Astrocyte of the hippocampus (primary cell): ENCODE measurements around the gene PCGF1.
"Not testable (repeated sequence)": the region's sequence is repeated elsewhere in the genome, so short reads cannot be mapped to it uniquely, and the experiment has no call there.

Source experiments
- DNase-seq: peaks from one replicate; pipeline ENCODE4 v3.0.0; 2011; ENCODE audit warnings: low read depth, low spot score

Gene PCGF1

GRCh38 chr2:74472945-74473258 is 34.6 kb downstream of the PCGF1 start:
- no peak for DNase-seq

- DNase-seq, result peak; percentile 97
Observed at GRCh38 chr2:74472086-74472944, 35.2 kb downstream of the PCGF1 start, which contains the start of gene MRPL53. Gene MRPL53, minus strand, starts transcription at chr2:74472680. Its CDS starts 20 bp downstream, at chr2:74472660.

- DNase-seq, result no peak
Observed at GRCh38 chr2:74471332-74472065, 36.0 kb downstream of the PCGF1 start.

- not testable (repeated sequence) for DNase-seq
Observed at GRCh38 chr2:74470742-74471141, 36.8 kb downstream of the PCGF1 start.

GRCh38 chr2:74464406-74464805 is 43.1 kb downstream of the PCGF1 start:
- DNase-seq, result no peak

- no peak for DNase-seq
Observed at GRCh38 chr2:74462786-74463105, 44.7 kb downstream of the PCGF1 start.

- DNase-seq, result no peak
Observed at GRCh38 chr2:74462054-74462785, 45.3 kb downstream of the PCGF1 start.

- DNase-seq, result no peak
Observed at GRCh38 chr2:74461187-74462053, 46.1 kb downstream of the PCGF1 start.

GRCh38 chr2:74460187-74460586 is 47.3 kb downstream of the PCGF1 start:
- DNase-seq, result not testable (repeated sequence)

- not testable (repeated sequence) for DNase-seq
Observed at GRCh38 chr2:74459503-74460118, 47.9 kb downstream of the PCGF1 start.

- peak; percentile 32 for DNase-seq
Observed at GRCh38 chr2:74458938-74459363, 48.5 kb downstream of the PCGF1 start.

- DNase-seq, result peak; percentile 100
Observed at GRCh38 chr2:74458132-74458937, 49.2 kb downstream of the PCGF1 start, which contains the start of gene WBP1. Gene WBP1, plus strand, starts transcription at chr2:74458438. Its CDS starts 165 bp downstream, at chr2:74458603.

- DNase-seq, result peak; percentile 71
Observed at GRCh38 chr2:74457549-74458131, 49.9 kb downstream of the PCGF1 start.

- no peak for DNase-seq
Observed at GRCh38 chr2:74457129-74457548, 50.4 kb downstream of the PCGF1 start.
